Activated CD8-positive, alpha-beta memory T cell treated with anti-CD3 and anti-CD28 coated beads for 1 hour (primary cell): ENCODE data around the gene SLC35B3.
A peak's percentile ranks its signal among the peaks of the same experiment; 100 is the strongest.
"Not testable (repeated sequence)": the region's sequence is repeated elsewhere in the genome, so short reads cannot be mapped to it uniquely, and the experiment has no call there.

Experiments
- DNase-seq, 2 donors: peaks; one replicate each; pipeline ENCODE4 v3.0.0-alpha.2; 2020; ENCODE audit warnings: low read depth in 1 of 2; ENCODE audit errors: extremely low read depth in 1 of 2

SLC35B3 gene

GRCh38 chr6:8435093-8435844 lies at the start of gene SLC35B3:
TSS of gene SLC35B3 (minus strand) at chr6:8435545.
- peak; percentile 91 to 98 for DNase-seq

DNA sequence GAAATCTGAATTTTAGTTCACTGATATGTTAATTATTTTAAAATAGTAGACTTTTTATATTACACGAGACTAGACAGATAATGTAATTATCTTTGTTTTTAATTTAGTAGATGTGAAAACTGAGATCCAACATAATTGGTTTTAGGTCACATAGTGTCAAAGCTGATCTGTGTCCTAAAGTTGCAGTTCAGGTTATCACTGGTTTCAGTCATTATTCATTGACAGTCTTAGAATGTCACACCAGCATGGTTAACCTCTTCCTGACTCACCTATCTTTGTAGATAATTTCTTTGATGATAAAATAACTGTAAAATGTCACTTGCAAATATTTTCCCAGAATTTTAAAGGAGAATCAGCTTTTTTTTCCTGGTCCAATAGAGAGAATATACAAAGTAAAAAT lies 48.3 kb upstream of the SLC35B3 start:
- no peak for DNase-seq

- DNase-seq, result no peak
These were observed 46.4 kb upstream of the SLC35B3 start for GRCh38 chr6:8481727-8482126.

DNA sequence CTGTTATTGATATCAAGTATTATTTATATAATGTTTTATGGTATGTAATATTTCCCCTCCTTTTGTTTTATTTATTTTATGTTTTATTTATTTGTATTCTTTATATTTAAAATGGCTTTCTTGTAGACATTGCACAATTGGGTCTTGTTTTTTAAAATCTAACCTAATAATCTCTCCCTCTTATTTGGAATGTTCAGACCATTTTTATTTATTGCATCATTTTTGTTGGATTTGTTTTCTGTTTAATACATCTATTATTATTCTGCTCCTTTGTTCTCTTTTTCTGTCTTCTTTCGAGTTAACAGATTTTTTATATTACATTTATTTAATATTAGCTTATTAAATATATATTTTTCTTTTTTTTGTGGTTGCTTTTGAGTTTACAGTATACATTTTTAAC lies 43.1 kb upstream of the SLC35B3 start:
- no peak for DNase-seq

DNA sequence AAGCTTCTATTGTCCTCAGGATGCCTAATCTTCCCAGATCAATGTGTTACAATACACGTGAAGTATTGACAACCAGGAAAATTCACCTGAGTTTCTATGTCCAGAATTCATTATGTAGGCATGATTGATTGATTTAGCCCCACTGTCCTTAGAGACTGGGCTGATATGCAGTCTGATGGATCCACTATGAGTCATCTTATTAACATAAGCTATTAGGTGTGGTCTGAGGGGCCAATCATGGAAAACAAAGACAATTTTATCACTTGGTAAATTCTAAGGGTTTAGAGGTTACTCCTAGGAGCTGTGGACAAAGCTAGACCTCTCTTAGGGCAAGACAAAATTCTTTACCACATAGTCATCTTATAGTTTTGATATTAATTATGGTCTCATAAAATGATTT lies 41.3 kb upstream of the SLC35B3 start:
- DNase-seq, result no peak

DNA sequence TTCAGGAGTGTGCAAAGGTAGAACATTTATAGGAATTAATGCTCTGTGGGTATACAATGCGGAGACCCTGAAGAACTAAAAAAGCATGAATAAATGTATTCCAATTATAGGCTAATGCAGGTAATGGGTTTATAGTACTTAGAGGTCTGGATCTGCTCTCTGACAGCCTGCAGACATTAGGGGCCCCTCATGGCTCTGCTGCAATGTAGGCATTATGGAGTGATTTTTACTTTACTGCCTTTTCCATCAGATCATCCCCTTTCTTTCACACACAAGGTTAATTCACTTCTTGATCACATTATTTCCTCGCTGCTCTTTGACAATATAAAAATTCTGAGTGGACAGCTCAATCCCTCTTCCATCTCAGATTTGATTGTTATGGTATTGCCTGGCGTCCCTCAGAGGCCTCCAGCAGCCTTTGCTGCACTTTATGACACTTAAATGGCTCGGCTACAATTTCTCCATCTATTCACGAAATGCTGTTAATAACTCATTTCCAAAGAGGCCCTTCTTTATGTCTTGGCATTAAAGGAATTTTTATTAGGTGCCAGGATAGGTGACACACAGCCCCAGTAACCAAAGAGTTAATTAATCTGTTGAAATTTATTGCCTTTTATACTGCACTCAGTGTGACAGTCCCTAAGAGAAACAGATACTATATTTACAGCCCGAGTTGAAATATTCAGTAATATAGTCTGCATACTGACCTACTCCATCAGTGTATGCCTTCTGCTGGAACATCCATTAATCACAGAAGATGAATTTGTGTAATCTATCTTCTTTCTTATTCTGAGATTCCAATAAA lies 33.4 kb upstream of the SLC35B3 start:
- no peak for DNase-seq

DNA sequence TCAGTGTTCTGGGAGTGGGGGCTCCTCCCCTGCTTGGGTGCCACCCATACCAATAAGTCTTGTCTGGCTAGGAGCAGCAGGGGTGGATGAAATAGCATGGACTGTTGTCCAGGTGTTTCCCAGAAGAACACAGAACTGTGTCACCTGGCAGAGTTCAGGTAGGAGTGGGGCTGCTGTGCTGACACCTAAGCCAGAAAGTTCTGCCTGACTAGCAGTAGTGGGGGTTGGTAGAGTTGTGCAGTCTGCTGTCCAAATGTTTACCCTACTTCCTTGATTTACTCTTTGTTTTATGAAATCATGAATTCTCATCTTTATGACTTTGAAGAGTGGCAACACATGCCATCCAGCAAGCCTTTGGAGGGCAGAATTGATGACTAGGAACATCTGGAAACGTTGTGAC lies 27.3 kb upstream of the SLC35B3 start:
- DNase-seq, result no peak

DNA sequence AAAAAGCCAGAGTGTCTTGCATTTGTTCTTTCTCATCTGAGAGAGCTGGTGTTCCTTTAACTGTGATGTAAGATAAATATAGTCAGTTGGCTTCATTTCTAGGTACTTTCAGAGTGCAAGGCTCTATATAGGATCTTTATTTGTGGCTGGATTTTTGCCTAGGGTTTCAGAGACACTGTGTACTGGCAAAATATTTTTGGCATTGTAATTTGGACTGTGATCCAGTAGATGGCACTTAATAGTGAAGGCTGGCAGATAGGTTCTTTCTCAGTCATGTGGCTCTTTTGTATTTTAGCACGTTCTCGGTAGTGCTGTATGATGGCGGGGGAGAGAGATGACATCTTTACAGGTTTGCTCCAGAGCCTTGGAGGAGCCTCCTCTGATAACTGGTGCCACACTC lies 26.8 kb upstream of the SLC35B3 start:
- DNase-seq, result no peak

DNA sequence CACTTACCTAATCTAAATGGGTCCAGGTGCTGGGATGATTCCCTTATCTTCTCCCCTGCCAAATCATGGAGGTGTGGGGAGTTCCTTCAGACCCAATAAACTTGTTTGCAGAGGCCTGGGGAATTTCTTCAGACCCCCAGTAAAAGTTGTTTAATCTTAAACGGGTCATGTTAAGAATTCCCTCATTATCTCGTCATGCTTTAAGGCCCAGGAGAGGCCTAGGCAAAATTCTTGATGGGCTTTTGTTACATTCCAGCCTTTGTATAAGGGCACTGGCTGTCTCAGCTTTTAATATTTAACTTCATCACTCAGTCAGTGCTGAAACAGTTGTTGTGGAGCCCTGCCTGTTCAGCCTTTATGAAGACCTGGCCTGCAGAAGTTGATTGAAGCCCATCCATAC lies 11.0 kb upstream of the SLC35B3 start:
- DNase-seq, result no peak

DNA sequence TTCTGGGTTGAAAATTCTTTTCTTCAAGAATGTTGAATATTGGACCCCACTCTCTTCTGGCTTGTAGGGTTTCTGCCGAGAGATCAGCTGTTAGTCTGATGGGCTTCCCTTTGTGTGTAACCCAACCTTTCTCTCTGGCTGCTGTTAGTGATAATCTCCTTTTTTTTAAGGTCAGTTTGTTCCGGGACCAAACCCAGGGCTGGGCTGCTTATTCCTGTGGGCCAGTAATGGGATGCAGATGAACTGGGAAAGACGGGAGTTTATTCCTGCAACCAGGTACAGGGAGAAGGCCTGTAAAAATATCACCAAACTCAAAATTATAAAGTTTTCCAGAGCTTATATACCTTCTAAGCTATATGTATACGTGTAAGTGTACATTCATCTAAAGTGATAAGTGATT lies 10.6 kb upstream of the SLC35B3 start:
- not testable (repeated sequence) for DNase-seq

DNA sequence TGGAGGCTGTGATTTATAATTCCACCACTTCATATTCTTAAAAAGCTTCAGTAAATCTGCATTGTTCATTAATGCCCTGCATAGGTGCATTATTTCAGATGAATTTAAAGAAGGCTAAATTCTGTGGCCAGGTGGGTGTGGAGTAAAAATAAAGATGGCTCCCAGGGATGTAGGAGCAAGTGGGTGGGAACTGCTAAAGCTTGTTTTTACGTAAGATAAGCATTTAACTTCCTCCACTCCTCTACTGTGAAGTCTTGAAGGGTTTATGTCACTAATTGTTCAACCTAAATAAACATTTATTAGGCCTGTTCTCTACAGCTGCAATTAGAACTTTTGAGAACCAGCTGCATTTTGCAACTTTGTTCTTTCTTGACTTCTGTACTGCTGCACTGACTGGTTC lies 6.8 kb upstream of the SLC35B3 start:
- no peak for DNase-seq

DNA sequence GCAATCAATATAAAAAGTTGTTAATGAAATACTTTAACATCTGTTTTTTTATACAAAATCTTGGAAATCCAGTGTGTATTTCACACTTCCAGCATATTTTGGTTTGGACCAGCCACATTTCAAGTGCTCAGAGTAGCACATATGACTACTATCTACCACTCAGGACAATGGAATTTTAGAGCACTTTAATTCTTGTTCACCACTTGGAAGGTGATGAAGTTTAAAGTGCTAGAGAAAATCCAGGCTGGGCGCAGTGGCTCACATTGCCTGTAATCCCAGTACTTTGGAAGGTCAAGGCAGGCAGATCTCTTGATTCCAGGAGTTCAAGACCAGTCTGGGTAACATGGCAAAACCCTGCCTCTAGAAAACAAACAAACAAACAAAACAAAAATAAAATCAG lies 6.1 kb upstream of the SLC35B3 start:
- DNase-seq, result no peak

- no peak for DNase-seq
These were observed 4.4 kb upstream of the SLC35B3 start for GRCh38 chr6:8439601-8440268.

- no peak for DNase-seq
These were observed 2.5 kb upstream of the SLC35B3 start for GRCh38 chr6:8437813-8438212.

DNA sequence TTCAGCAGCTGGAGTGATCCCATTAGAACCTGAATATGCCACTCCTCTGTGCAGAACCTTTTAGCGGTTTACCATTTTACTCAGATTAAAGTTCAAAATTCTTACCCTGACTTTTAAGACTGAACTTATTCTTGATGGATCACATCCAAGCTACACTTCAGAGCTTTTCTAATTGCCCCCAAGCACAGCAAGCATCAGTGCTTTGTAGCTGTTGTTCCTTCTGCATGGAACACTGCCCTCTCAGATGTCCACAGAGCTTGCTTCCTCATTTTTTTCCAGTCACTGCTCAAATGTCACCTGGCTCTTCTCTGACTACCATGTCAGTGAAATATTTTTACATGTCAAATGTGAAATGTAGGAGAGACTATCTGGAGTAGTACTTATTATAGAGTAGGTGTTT lies 1.6 kb upstream of the SLC35B3 start:
- DNase-seq, result no peak

- DNase-seq, result no peak
These were observed 462 bp upstream of the SLC35B3 start for GRCh38 chr6:8435845-8436168.

DNA sequence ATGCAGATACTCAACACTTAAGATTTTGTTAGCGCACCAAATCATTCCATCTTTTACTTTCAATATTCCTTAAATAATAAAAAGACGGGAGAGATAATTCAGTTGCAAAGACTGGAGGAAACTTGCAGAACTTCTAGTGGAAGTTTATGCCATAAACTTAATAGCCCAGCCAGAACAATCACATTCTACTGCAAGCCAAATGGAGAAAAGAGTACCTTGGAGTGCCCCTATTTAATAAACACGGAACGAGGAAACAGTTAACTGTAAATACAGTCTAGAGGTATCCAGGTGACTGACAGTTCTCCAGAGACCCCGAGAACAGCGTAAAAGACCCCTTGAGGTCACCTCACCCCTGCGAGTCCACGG lies 635 bp downstream of the SLC35B3 start:
- DNase-seq, result no peak

- no peak for DNase-seq
These were observed 2.7 kb downstream of the SLC35B3 start for GRCh38 chr6:8432614-8433013.

DNA sequence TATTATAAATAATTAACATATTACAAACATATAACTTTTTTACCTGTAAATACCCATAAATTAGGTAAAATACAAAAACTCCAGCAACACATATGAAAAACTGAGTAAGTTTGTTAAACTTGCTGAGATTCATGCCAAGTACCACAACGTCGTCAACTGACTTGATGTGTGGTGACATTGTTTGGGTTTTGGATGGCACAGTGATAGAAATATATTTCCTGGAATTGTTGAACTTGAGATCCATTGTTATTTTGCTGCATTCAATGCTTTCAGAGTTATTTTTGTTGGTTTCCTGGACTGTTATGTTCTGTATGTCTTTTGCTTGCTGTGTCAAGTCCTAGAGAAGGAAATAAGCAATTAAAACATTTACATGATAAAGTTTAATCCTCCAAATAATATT lies 5.5 kb downstream of the SLC35B3 start:
- DNase-seq, result no peak

DNA sequence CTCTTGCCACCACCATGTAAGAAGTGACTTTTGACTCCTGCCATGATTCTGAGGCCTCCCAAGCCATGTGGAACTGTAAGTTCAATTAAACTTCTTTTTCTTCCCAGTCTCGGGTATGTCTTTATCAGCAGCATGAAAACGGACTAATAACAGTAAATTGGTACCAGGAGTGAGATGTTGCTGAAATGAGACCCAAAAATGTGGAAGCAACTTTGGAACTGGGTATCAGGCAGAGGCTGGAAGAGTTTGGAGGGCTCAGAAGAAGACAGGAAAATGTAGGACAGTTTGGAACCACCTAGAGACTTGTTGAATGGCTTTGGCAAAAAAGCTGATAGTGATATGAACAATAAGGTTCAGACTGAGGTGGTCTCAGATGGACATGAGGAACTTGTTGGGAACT lies 8.8 kb downstream of the SLC35B3 start:
- not testable (repeated sequence) for DNase-seq

DNA sequence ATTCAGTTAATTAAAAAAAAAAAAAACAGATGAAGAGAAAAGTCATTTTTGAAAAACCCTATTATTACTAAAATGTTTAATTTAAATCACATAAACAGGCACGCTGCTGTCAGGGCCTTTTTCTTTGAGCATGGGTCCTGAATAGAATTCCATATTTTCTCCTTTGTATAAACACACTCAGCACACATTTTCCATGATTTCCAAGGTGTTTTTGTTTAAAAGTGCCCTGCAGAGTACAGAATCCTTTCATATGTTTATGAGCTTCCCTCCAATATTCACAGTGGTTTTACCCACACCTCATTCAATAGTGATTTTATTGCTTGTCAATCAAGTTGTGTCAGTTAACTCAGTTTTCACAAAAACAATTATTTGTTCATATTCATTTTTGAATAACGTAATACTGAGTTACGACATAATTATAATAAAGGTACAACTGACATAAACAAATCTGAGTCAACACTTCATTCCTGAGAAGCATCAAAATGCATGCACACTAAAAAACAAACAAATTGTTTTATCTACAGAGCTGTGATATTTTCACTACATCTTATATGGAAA lies 15.2 kb downstream of the SLC35B3 start:
- DNase-seq, result no peak

DNA sequence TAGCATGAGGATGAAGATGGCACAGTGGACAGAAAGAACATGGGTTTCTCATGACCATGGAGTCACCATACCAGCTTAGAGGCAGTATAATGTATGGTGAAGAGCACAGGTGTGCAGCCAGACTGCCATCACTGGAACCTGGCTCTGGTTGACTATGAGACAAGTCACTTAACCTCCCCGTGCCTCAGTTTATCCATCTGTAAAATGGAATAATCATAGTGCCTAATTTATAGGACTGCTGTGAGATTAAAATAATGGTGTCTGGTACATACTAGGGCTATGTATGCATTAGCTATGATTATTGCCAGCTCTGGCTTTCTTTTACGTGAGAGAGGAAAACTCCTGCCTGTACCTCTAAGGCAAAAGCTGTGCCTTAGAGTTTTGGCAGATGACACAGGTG lies 19.4 kb downstream of the SLC35B3 start:
- no peak for DNase-seq
